Measurements from ENCODE around the gene ATP8B1. TPM values are rescaled to one million over a fixed set of nuclear protein-coding genes. Genes with fewer than 3 reads are reported as not detected.

The ATP8B1 gene
- total and polyA plus RNA-seq, 9 of the 15 experiments (the other 6 are each of a cell fraction or from before 2014, with no cell fraction given), result 0.01 to 0.22 (median 0.03) TPM; not detected in 3

DNA sequence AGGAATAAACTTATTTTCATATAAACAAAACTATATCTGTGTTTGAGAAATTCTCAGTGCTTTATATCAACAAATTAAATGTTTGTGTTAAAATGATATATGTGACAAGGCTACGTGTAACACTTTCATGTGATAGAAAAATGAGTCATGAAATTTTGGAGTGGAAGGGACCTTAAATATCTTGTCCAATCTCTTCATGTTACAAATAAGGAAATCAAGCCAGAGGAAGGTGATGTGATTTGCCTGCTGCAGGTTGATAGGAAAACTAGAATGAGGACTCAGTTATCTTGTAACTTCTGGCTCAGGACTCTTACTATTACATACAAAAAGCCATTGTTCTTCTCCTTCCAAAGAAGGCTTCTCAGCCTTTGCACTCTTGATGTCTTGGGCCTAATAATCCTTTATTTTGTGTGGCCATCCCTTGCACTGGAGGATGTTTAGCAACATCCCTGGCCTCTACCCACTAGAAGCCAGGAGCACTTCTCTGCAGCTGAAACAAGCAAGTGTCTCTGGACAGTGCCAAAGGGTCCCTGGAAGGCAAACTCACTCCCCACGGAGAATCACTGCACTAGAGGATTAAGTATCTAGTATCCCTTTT lies 138.4 kb downstream of the ATP8B1 start (continued):
- TF ChIP-seq TGIF2 (CRISPR knock-in tag; IDR thresholded peaks at IDR 0.05) (no peak), ZBTB33 (CRISPR knock-in tag; IDR thresholded peaks at IDR 0.05) (no peak), PBX2 (CRISPR knock-in tag; IDR thresholded peaks at IDR 0.05; ENCODE audit: low read depth) (no peak), PBX2 (tag; conservative IDR thresholded peaks at IDR 0.05; ENCODE audit: low read depth) (0 out of 2 replicates have a peak, but pooled peaks have one; percentile 16), TBL1XR1 (IDR thresholded peaks at IDR 0.05; ENCODE audit: low read length in 2 of 2) (peak in 1 of 2 experiments; percentile 18; a peak in 1 of 4 replicates), KDM1A (IDR thresholded peaks at IDR 0.05) (peak; percentile 83), KDM5B (IDR thresholded peaks at IDR 0.05; ENCODE audit: insufficient replicate concordance, low read depth, low read length) (no peak), TCF15 (CRISPR knock-in tag; IDR thresholded peaks at IDR 0.05) (no peak), LARP7 (IDR thresholded peaks at IDR 0.05) (no peak), CBFA2T3 (IDR thresholded peaks at IDR 0.05) (peak; percentile 65), MEIS2 (IDR thresholded peaks at IDR 0.05; ENCODE audit: partially characterized antibody) (peak; percentile 59), ZNF232 (CRISPR knock-in tag; IDR thresholded peaks at IDR 0.05) (no peak)
